Activated B cell treated with CpG ODN at 0.5 μM for 24 hours (primary cell): ENCODE measurements around the gene ABHD1. TPM values are rescaled to one million over a fixed set of nuclear protein-coding genes. Genes with fewer than 3 reads are reported as not detected.

Experiments
- ATAC-seq: fragments of 200-7000 bp; cut with Tn5 transposase; one replicate; pipeline ENCODE4 v1.10.0; 2021; ENCODE audit warnings: low read depth, mild to moderate bottlenecking, moderate library complexity
- CTCF ChIA-PET: fragments of 350-600 bp; sonication (Branson Sonifier 250); formaldehyde crosslinking; loops from one replicate; lab custom pipeline; 2021; ENCODE audit warnings: antibody characterized with exemption; lab: Charles Lee
- POLR2A ChIA-PET: fragments of 350-600 bp; sonication (Branson Sonifier 250); formaldehyde crosslinking; loops from one replicate; lab custom pipeline; 2021; ENCODE audit warnings: antibody characterized with exemption; lab: Charles Lee
- DNase-seq: peaks from one replicate; pipeline ENCODE4 v3.0.0; 2022
- H3K27ac Mint-ChIP-seq: one replicate; pipeline ENCODE4 v1.8.0; 2020; ENCODE audit warnings: mixed read lengths
- H3K27me3 Mint-ChIP-seq: one replicate; pipeline ENCODE4 v1.8.0; 2021; ENCODE audit warnings: mixed read lengths
- H3K36me3 Mint-ChIP-seq: one replicate; pipeline ENCODE4 v1.8.0; 2021; ENCODE audit warnings: low read depth, mixed read lengths
- H3K4me1 Mint-ChIP-seq: one replicate; pipeline ENCODE4 v1.8.0; 2021; ENCODE audit warnings: mixed read lengths
- H3K4me3 Mint-ChIP-seq: one replicate; pipeline ENCODE4 v1.8.0; 2020; ENCODE audit warnings: mild to moderate bottlenecking, mixed read lengths
- H3K9me3 Mint-ChIP-seq: one replicate; pipeline ENCODE4 v1.8.0; 2020; ENCODE audit warnings: mixed read lengths
- intact Hi-C: fragments of 100-400 bp; cut with micrococcal nuclease; formaldehyde crosslinking; loops from one replicate; pipeline ENCODE4 v1.15.1; 2024
- total RNA-seq: library from RNA; stranded (reverse); gene quantifications from 2 replicates; pipeline ENCODE4 v1.2.3, GENCODE V29; 2022
- TF ChIP-seq, protein P1 (sequence below): fragments of 200-600 bp; IDR thresholded peaks from one replicate; pipeline ENCODE4 v1.8.0; 2022; ENCODE audit warnings: antibody characterized with exemption, mild to moderate bottlenecking

The ABHD1 gene
- total RNA-seq, 1 donor from 2014 or later: 1.1 TPM

DNA sequence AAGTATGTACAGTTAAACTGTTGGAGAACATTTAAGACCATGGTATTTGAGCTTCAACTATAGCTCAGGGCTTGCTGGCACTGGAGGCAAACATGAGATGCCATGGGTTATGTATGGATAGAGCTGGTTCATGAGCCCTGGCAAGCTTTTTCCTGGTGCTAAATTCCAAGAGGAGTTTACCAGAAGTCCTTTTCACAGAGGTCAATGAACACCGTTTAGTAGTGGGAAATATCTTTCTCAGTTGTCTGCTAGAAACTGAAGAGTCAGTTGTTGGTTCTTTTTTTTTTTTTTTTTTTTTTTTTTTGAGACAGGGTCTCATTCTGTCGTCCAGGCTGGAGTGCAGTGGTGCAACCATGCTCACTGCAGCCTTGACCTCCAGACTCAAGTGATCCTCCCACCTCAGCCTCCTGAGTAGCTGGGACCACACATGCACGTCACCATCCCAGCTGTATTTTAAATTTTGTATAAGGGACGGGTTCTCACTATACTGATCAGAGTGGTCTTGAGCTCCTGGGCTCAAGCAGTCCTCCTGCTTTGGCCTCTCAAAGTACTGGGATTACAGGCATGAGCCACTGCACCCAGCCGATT lies 35.7 kb upstream of the ABHD1 start:
- ChIA-PET POLR2A (interaction anchor here (0.5 to 4.2 kb wide), 10 partner anchors 8 to 276 kb away, joined by 3 to 27 read pairs (median 4); partner anchors contain the start of genes ABHD1, AGBL5, ATRAID and OST4), CTCF (interaction anchor here (1.2 to 4.4 kb wide), 3 partner anchors 127 to 192 kb away, joined by 3 to 12 read pairs (median 4); no protein-coding TSS in a partner anchor)
- no peak overlapping the region for H3K4me3 Mint-ChIP-seq
- no peak overlapping the region for H3K27ac Mint-ChIP-seq
- ATAC-seq (no peak), DNase-seq (no peak)
- no peaks in the 10 kb centered on the region for H3K27me3 Mint-ChIP-seq
- no peaks in the 10 kb centered on the region for H3K36me3 Mint-ChIP-seq
- TF ChIP-seq, protein P1, sequence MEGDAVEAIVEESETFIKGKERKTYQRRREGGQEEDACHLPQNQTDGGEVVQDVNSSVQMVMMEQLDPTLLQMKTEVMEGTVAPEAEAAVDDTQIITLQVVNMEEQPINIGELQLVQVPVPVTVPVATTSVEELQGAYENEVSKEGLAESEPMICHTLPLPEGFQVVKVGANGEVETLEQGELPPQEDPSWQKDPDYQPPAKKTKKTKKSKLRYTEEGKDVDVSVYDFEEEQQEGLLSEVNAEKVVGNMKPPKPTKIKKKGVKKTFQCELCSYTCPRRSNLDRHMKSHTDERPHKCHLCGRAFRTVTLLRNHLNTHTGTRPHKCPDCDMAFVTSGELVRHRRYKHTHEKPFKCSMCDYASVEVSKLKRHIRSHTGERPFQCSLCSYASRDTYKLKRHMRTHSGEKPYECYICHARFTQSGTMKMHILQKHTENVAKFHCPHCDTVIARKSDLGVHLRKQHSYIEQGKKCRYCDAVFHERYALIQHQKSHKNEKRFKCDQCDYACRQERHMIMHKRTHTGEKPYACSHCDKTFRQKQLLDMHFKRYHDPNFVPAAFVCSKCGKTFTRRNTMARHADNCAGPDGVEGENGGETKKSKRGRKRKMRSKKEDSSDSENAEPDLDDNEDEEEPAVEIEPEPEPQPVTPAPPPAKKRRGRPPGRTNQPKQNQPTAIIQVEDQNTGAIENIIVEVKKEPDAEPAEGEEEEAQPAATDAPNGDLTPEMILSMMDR: no peak
- intact Hi-C loops: loop anchor here (2.0 to 10.0 kb wide), 3 partner anchors 241 to 497 kb away; partner anchors contain the start of genes DPYSL5, GTF3C2 and ZNF512
- H3K9me3 Mint-ChIP-seq: no peaks in the 10 kb centered on the region
- H3K4me1 Mint-ChIP-seq: peaks cover 12% of the 10 kb centered on the region

DNA sequence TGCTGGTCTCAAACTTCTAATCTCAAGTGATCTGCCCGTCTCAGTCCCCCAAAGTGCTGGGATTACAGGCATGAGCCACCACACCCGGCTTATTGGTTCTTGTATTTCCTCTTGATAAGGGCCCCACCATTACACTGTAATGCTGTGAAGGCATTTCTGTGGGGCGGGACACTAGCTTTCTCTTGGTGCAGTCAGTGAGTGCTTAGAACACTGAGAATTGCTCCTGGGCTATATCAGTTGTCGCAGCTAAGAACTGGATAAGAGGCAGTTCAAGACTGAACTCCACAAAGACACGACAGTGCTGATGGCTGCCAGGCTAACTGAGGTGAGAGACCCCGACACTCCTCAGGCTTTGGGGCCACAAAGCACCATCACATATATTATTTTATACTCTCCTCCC lies 35.0 kb upstream of the ABHD1 start:
- POLR2A ChIA-PET: interaction anchor here (0.7 to 4.2 kb wide), 4 partner anchors 17 to 45 kb away, joined by 5 to 27 read pairs (median 8); partner anchors contain the start of genes AGBL5, OST4 and PREB

DNA sequence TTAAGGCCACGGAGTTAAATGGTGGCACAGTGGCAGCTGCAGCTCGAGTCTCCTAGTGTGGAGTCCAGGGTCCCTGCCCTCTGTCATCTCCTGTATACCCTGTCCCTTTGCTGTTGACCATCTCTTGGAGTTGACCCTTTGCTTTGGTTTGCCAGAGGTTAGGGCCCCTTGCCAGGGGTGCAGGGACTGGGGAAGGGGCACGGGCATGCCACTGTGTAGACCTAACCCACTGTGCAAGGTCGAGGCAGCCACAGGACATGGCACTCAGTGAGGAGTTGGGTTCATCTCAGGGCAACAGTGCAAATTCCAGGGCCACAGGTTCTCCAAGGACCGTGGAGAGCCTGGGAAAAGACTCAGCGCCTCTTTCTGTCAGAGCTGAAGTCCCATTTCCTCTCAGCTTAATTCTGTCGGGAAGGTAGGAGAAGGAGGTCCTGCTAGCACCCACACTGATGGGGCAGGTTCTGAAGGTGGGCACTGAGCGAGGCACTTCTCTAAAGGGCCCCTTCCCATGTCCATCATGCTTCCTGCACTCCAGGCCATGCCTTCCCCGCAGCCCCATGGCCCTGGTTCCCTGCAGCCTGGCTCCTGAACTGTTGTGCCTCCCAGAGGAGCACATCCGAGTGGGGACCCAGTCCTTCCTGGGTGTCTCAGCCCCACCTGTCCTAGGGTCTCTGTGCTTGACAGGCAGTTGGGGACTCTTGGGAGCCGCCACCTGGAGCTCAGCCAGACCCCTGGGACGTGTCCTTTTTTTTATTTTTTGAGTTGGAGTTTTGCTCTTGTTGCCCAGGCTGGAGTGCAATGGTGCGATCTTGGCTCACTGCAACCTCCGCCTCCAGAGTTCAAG lies 34.3 kb upstream of the ABHD1 start:
- intact Hi-C loops: loop anchor here (5.0 to 10.0 kb wide), 2 partner anchors 242 to 495 kb away; partner anchors contain the start of genes DPYSL5 and ZNF512
- H3K4me3 Mint-ChIP-seq: no peak overlapping the region
- POLR2A ChIA-PET: interaction anchor here (0.6 to 4.2 kb wide), 3 partner anchors 18 to 155 kb away, joined by 3 to 27 read pairs (median 9); partner anchors contain the start of genes AGBL5 and OST4

More for the DNA sequence above, 35.0 kb upstream of the ABHD1 start:
- ATAC-seq (no peak), DNase-seq (no peak)
- H3K36me3 Mint-ChIP-seq: no peaks in the 10 kb centered on the region
- no peaks in the 10 kb centered on the region for H3K9me3 Mint-ChIP-seq
- TF ChIP-seq, protein P1: no peak
- intact Hi-C loops: loop anchor here (5.0 to 10.0 kb wide), 2 partner anchors 241 to 496 kb away; partner anchors contain the start of genes DPYSL5 and ZNF512
- H3K27ac Mint-ChIP-seq: no peak overlapping the region
- H3K4me3 Mint-ChIP-seq: peak overlapping the region; percentile 11
- H3K4me1 Mint-ChIP-seq: peaks cover 12% of the 10 kb centered on the region
- no peaks in the 10 kb centered on the region for H3K27me3 Mint-ChIP-seq
- CTCF ChIA-PET: interaction anchor here (1.7 to 4.4 kb wide), 2 partner anchors 127 to 191 kb away, joined by 4 to 12 read pairs; no protein-coding TSS in a partner anchor

DNA sequence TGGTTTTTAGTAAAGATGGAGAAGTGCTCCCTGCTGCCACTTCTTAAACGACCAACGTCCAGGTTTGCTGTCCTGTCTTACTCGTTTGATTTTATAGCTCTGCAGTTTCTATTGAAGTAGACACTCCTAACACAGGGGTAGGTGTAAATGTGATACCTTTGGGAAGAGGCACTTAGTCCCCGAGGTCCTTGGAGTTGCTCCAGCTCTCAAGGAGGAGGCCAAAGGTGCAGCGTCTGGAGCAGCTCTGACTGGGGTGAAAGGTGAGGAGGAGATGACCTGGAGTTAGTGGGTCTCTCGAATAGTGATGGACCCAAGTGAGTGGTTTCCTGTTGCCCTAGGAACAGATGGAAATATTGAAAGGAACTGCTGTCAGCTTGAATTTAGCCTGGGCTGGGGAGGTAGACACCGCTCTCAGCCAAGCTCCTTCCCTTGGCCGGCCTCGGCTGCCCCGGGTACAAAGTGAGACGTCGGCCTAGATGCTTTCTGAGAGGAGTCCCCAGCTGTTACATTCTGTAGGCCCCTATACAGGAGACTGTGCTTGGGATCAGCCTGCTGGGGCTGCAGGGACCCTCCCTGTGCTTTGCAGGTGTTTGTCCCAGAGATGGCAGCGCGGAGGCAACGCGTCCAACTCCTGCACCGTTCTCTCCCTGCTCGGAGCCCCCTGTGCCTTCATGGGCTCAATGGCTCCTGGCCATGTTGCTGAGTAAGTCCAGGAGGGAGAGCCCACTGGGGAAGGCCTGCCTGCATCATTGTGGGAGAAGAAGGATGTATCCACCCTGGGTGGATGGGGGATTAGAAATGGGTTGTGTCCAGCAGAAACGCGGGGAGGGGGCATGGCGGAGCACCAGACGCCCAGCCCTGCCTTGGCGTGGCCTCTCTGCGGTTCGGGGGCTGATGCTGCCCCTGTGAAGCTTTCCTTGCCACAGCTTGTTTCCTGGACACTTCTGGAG lies 31.6 kb upstream of the ABHD1 start:
- Mint-ChIP-seq H3K36me3 (no peaks in the 10 kb centered on the region), H3K4me3 (no peak overlapping the region), H3K4me1 (peaks cover 14% of the 10 kb centered on the region), H3K9me3 (no peaks in the 10 kb centered on the region), H3K27ac (no peak overlapping the region), H3K27me3 (no peaks in the 10 kb centered on the region)
- TF ChIP-seq, protein P1: no peak
- ChIA-PET POLR2A (interaction anchor here (0.5 kb wide), 1 partner anchor 174 kb away, joined by 4 read pairs; no protein-coding TSS in a partner anchor), CTCF (interaction anchor here (0.9 kb wide), 1 partner anchor 211 kb away, joined by 3 read pairs; no protein-coding TSS in a partner anchor)
- ATAC-seq (no peak), DNase-seq (no peak)
- intact Hi-C loops: no loop called here

More for the DNA sequence above, 34.3 kb upstream of the ABHD1 start:
- Mint-ChIP-seq H3K4me1 (peaks cover 12% of the 10 kb centered on the region), H3K27me3 (no peaks in the 10 kb centered on the region), H3K27ac (no peak overlapping the region), H3K36me3 (no peaks in the 10 kb centered on the region), H3K9me3 (no peaks in the 10 kb centered on the region)
- no peak for DNase-seq
- CTCF ChIA-PET: interaction anchor here (4.4 kb wide), 1 partner anchor 128 kb away, joined by 12 read pairs; no protein-coding TSS in a partner anchor
- no peak for ATAC-seq
- TF ChIP-seq, protein P1: no peak
